Ishikawa (cell line): Measurements from ENCODE around the gene HMGXB3.

ENCODE experiments used
- CEBPB ChIP-seq: IDR thresholded peaks from 2 replicates; pipeline ENCODE4 v1.6.1; 2012
- CREB1 ChIP-seq: IDR thresholded peaks from 2 replicates; pipeline ENCODE4 v1.6.1; 2012; ENCODE audit warnings: low read depth
- EGR1 ChIP-seq: IDR thresholded peaks from 2 replicates; pipeline ENCODE4 v1.6.1; 2012
- EP300 ChIP-seq: IDR thresholded peaks from 2 replicates; pipeline ENCODE4 v1.6.1; 2012; ENCODE audit warnings: borderline replicate concordance
- FOXM1 ChIP-seq: IDR thresholded peaks from 2 replicates; pipeline ENCODE4 v1.6.1; 2012; ENCODE audit warnings: low read depth, borderline replicate concordance
- MAX ChIP-seq: IDR thresholded peaks from 2 replicates; pipeline ENCODE4 v1.6.1; 2012
- NFIC ChIP-seq: IDR thresholded peaks from 2 replicates; pipeline ENCODE4 v1.6.1; 2012
- RAD21 ChIP-seq: IDR thresholded peaks from 2 replicates; pipeline ENCODE4 v1.6.1; 2012; ENCODE audit warnings: low read depth
- TAF1 ChIP-seq: IDR thresholded peaks from 2 replicates; pipeline ENCODE4 v1.6.1; 2012; ENCODE audit warnings: low read depth, mild to moderate bottlenecking
- TCF12 ChIP-seq: IDR thresholded peaks from 2 replicates; pipeline ENCODE4 v1.6.1; 2012; ENCODE audit warnings: low read depth
- TEAD4 ChIP-seq: IDR thresholded peaks from 2 replicates; pipeline ENCODE4 v1.6.1; 2012
- USF1 ChIP-seq: IDR thresholded peaks from 2 replicates; pipeline ENCODE4 v1.6.1; 2012
- YY1 ChIP-seq: IDR thresholded peaks from 2 replicates; pipeline ENCODE4 v1.6.1; 2012; ENCODE audit warnings: low read depth
- ZBTB7A ChIP-seq: IDR thresholded peaks from 2 replicates; pipeline ENCODE4 v1.6.1; 2012; ENCODE audit warnings: low read depth
- TF ChIP-seq, protein P1 (sequence below): IDR thresholded peaks from 2 replicates; pipeline ENCODE4 v1.6.1; 2012; ENCODE audit warnings: low read depth, mild to moderate bottlenecking

Gene HMGXB3

DNA sequence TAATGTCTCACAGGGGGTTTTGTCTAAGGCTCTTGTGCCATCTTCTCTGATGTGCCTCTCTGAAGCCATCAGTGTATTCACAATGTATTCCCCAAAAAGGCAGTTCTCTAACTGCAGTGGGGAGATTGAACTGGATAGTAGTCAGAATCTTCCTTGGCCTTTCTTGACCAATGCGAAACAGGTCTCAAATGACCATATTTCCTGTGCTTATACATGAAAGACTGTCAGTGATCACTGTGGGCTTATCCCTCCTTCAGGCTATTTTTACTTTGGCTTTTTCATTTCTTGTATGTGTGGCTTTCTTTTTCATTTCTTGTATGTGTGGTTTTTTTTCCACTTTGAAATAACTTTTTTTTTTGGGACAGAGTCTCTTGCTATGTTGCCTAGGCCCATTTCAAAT lies 19.7 kb downstream of the HMGXB3 start:
- TF ChIP-seq TCF12: no peak
- TF ChIP-seq, protein P1, sequence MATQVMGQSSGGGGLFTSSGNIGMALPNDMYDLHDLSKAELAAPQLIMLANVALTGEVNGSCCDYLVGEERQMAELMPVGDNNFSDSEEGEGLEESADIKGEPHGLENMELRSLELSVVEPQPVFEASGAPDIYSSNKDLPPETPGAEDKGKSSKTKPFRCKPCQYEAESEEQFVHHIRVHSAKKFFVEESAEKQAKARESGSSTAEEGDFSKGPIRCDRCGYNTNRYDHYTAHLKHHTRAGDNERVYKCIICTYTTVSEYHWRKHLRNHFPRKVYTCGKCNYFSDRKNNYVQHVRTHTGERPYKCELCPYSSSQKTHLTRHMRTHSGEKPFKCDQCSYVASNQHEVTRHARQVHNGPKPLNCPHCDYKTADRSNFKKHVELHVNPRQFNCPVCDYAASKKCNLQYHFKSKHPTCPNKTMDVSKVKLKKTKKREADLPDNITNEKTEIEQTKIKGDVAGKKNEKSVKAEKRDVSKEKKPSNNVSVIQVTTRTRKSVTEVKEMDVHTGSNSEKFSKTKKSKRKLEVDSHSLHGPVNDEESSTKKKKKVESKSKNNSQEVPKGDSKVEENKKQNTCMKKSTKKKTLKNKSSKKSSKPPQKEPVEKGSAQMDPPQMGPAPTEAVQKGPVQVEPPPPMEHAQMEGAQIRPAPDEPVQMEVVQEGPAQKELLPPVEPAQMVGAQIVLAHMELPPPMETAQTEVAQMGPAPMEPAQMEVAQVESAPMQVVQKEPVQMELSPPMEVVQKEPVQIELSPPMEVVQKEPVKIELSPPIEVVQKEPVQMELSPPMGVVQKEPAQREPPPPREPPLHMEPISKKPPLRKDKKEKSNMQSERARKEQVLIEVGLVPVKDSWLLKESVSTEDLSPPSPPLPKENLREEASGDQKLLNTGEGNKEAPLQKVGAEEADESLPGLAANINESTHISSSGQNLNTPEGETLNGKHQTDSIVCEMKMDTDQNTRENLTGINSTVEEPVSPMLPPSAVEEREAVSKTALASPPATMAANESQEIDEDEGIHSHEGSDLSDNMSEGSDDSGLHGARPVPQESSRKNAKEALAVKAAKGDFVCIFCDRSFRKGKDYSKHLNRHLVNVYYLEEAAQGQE: no peak

- TF ChIP-seq EP300 (no peak; the same call in 1 of the 2 replicates), TEAD4 (no peak), MAX (0 out of 2 replicates have a peak, but pooled peaks have one; percentile 12), FOXM1 (no peak), USF1 (no peak), CEBPB (no peak)
- TF ChIP-seq, protein P1: no peak
Observed at GRCh38 chr5:150021491-150022157, 21.1 kb downstream of the HMGXB3 start.

GRCh38 chr5:150022158-150022531 lies 21.6 kb downstream of the HMGXB3 start:
- peak; percentile 44; the same call in 1 of the 2 replicates for TF ChIP-seq MAX
- TF ChIP-seq, protein P1: no peak
- peak; percentile 81 for TF ChIP-seq TCF12
- peak; percentile 68; the same call in 1 of the 2 replicates for TF ChIP-seq FOXM1
- no peak for TF ChIP-seq YY1
- TF ChIP-seq EP300: peak; percentile 68; the same call in 1 of the 2 replicates
- TF ChIP-seq TEAD4: peak; percentile 85
- TF ChIP-seq TAF1: no peak
- peak; percentile 94 for TF ChIP-seq NFIC

- TF ChIP-seq TEAD4 (no peak), NFIC (0 out of 2 replicates have a peak, but pooled peaks have one; percentile 4)
Observed at GRCh38 chr5:150022681-150023080, 22.1 kb downstream of the HMGXB3 start.

- TF ChIP-seq NFIC (no peak), MAX (no peak), CEBPB (no peak), RAD21 (no peak), TEAD4 (no peak), USF1 (no peak), ZBTB7A (no peak), EGR1 (no peak), EP300 (no peak), YY1 (no peak), CREB1 (no peak), TCF12 (no peak), TAF1 (no peak), FOXM1 (no peak)
- TF ChIP-seq, protein P1: no peak
Observed at GRCh38 chr5:150023136-150023535, 22.6 kb downstream of the HMGXB3 start.
